K562 (cell line): Measurements from ENCODE around the gene DPM1. TPM values are rescaled to one million over a fixed set of nuclear protein-coding genes. Genes with fewer than 3 reads are reported as not detected.

Source experiments
- ATAC-seq: fragments of 200-7000 bp; cut with Tn5 transposase; 3 replicates; pipeline ENCODE4 v1.9.1; 2020; ENCODE audit warnings: moderate library complexity
- BruUV-seq: library from RNA; stranded (reverse); fragments of 400-500 nt; replicated peaks from 2 replicates; lab custom pipeline; 2021; lab: Mats Ljungman, UMichigan
- CTCF ChIA-PET: fragments of 300-600 bp; formaldehyde crosslinking; extraction: SDS; loops from one replicate; lab custom pipeline; 2021; ENCODE audit warnings: low intra/inter-chr PET ratio; lab: Yijun Ruan, JAX
- POLR2A ChIA-PET: fragments of 300-600, 350-650 bp; sonication (Branson Sonifier 250); formaldehyde crosslinking; extraction: SDS; loops from one replicate; lab custom pipeline; 2021; ENCODE audit warnings: antibody characterized with exemption, inconsistent platforms; lab: Yijun Ruan, JAX
- DNase-seq, 4 experiments: peaks; one replicate each; pipeline versions ENCODE4 v3.0.0 to v3.0.0-alpha.2; 2011 to 2018; ENCODE audit warnings: low spot score in 3 of 4, mixed read lengths in 3 of 4; ENCODE audit errors: extremely low read depth in 1 of 4
- FAIRE-seq: peaks from 2 replicates; lab custom pipeline; 2011; peaks lifted over from hg19 to GRCh38; lab: Jason Lieb, UNC
- H2AFZ ChIP-seq: 2 replicates; pipeline ENCODE4 v1.6.0; 2011; ENCODE audit warnings: low read depth, low read length, control low read depth, inconsistent platforms
- H3K27ac ChIP-seq: fragments of 200-600 bp; 3 replicates; pipeline ENCODE4 v1.8.0; 2011; ENCODE audit warnings: low read depth, mild to moderate bottlenecking, control low read depth, inconsistent platforms, low read length, moderate library complexity, mixed read lengths; ENCODE audit errors: extremely low read depth
- H3K27me3 ChIP-seq, 2 experiments: fragments of 300-600 bp in 1 of 2; 2 replicates in 1 of 2; 3 replicates in 1 of 2; pipeline versions ENCODE4 v1.6.0 to v1.8.0; 2011; ENCODE audit warnings: inconsistent platforms in 2 of 2, low read length in 2 of 2, mild to moderate bottlenecking in 1 of 2, mixed read lengths in 1 of 2, moderate library complexity in 1 of 2; ENCODE audit not compliant: control insufficient read depth in 2 of 2, insufficient read depth in 2 of 2
- H3K36me3 ChIP-seq: fragments of 300-600 bp; 3 replicates; pipeline ENCODE4 v1.8.0; 2011; ENCODE audit warnings: mild to moderate bottlenecking, low read length, inconsistent platforms; ENCODE audit not compliant: control insufficient read depth, insufficient read depth
- H3K4me1 ChIP-seq, 2 experiments: fragments of 200-600 bp in 1 of 2; replicated peaks in 1 of 2; 2 replicates in 1 of 2; 3 replicates in 1 of 2; pipeline versions ENCODE4 v1.5.1 to v1.8.0; 2011; ENCODE audit warnings: inconsistent platforms in 2 of 2, low read length in 2 of 2, mild to moderate bottlenecking in 1 of 2, mixed read lengths in 1 of 2, moderate library complexity in 1 of 2; ENCODE audit not compliant: control insufficient read depth in 2 of 2, insufficient read depth in 2 of 2
- H3K4me2 ChIP-seq: 2 replicates; pipeline ENCODE4 v1.6.1; 2011; ENCODE audit warnings: low read length, control low read depth, inconsistent platforms, mixed read lengths; ENCODE audit not compliant: insufficient read depth
- H3K4me3 ChIP-seq: fragments of 200-600 bp; sonication (generic), shearing (Covaris generic); 2 replicates; pipeline ENCODE4 v1.5.1; 2016; ENCODE audit warnings: control low read depth, inconsistent platforms
- H3K79me2 ChIP-seq: fragments of 200-600 bp; 3 replicates; pipeline ENCODE4 v1.8.0; 2011; ENCODE audit warnings: low read length, inconsistent platforms; ENCODE audit not compliant: control insufficient read depth, insufficient read depth
- H3K9ac ChIP-seq, 2 experiments: 2 replicates each; pipeline versions ENCODE4 v1.6.0 to v1.6.1; 2011; ENCODE audit warnings: low read depth in 2 of 2, low read length in 2 of 2, control low read depth in 1 of 2, inconsistent platforms in 1 of 2, mild to moderate bottlenecking in 1 of 2, mixed read lengths in 1 of 2; ENCODE audit not compliant: insufficient read depth in 1 of 2
- H3K9me1 ChIP-seq: one replicate; pipeline ENCODE4 v1.6.0; 2011; ENCODE audit warnings: inconsistent platforms, mild to moderate bottlenecking, low read length, moderate library complexity; ENCODE audit not compliant: control insufficient read depth, insufficient read depth
- H3K9me3 ChIP-seq: replicated peaks from 2 replicates; pipeline ENCODE4 v1.5.1; 2011; ENCODE audit warnings: low read depth, low read length, inconsistent platforms; ENCODE audit not compliant: control insufficient read depth, insufficient read depth
- H4K20me1 ChIP-seq: replicated peaks from 2 replicates; pipeline ENCODE4 v1.6.1; 2011; ENCODE audit warnings: low read length, inconsistent platforms, mixed read lengths; ENCODE audit not compliant: control insufficient read depth, insufficient read depth
- BRD4 ChIP-seq: fragments of 200-600 bp; sonication (generic); IDR thresholded peaks from 2 replicates; pipeline ENCODE4 v1.6.1; 2017; ENCODE audit warnings: inconsistent platforms
- CTBP1 ChIP-seq: fragments of 450-650 bp; IDR thresholded peaks from 2 replicates; pipeline ENCODE4 v1.6.1; 2016; ENCODE audit warnings: borderline replicate concordance
- GTF2F1 ChIP-seq: IDR thresholded peaks from 2 replicates; pipeline ENCODE4 v1.6.1; 2011; ENCODE audit warnings: low read depth, low read length, improper control_type of control experiment
- HEY1 ChIP-seq: fragments of 250-450 bp; sonication (Bioruptor Pico); IDR thresholded peaks from 2 replicates; pipeline ENCODE4 v1.5.0; 2020; ENCODE audit warnings: mild to moderate bottlenecking, moderate library complexity, borderline replicate concordance
- ZBTB34 ChIP-seq: fragments of 250-450 bp; sonication (Bioruptor Pico); IDR thresholded peaks from 2 replicates; pipeline ENCODE4 v1.8.0; 2021; ENCODE audit warnings: mild to moderate bottlenecking, moderate library complexity
- WGBS: fragments of 100-300 bp; shearing (Covaris generic); methylation state at CpG from one replicate; pipeline ENCODE4 v1.1.6; 2016; ENCODE audit warnings: low coverage, mixed read lengths; ENCODE audit not compliant: insufficient coverage; ENCODE audit errors: missing lambda C conversion rate; 5-methylcytosine and 5-hydroxymethylcytosine counted together
- in situ Hi-C: fragments of 300-500 bp; cut with MboI; formaldehyde crosslinking; loops from 4 replicates; pipeline ENCODE4 v1.15.0; 2018; ENCODE audit warnings: inconsistent platforms, mixed read lengths
- intact Hi-C: fragments of 100-400 bp; cut with micrococcal nuclease; formaldehyde crosslinking; loops from 2 replicates; pipeline ENCODE4 v1.14.2; 2022
- polyA plus RNA-seq, 8 experiments: library from polyadenylated mRNA; depleted of rRNA in 4 of 8; stranded (reverse) in 5 of 8; unstranded in 3 of 8; fragments of >200 nt; fragmentation: Nextera tagmentation in 2 of 8; fragmentation: Illumina TruSeq in 1 of 8; extraction: Ambion mirVana in 2 of 8; extraction: Trizol in 1 of 8; gene quantifications; 2 replicates each; pipeline versions ENCODE4 v1.2.1 to v1.2.3, GENCODE V29; 2011 to 2014; ENCODE audit warnings: inconsistent platforms in 1 of 8, missing spikeins in 1 of 8
- total RNA-seq, 7 experiments: library from RNA; depleted of rRNA in 6 of 7; stranded (reverse); fragments of >200 nt in 6 of 7; fragmentation: Illumina TruSeq in 2 of 7; extraction: Trizol in 2 of 7; gene quantifications; 2 replicates each; pipeline versions ENCODE4 v1.2.1 to v1.2.3, GENCODE V29; 2011 to 2021; ENCODE audit warnings: low replicate concordance in 1 of 7

The DPM1 gene
- total and polyA plus RNA-seq, 9 of the 15 experiments (the other 6 are each of a cell fraction or from before 2014, with no cell fraction given): 75.2 to 190 (median 153) TPM

- ATAC-seq (no peak), DNase-seq (no peak), FAIRE-seq (no peak)
- peaks cover 92% of the 10 kb centered on the region for H3K79me2 ChIP-seq
- H3K9me1 ChIP-seq: no peaks in the 10 kb centered on the region
- peaks cover 75% of the 10 kb centered on the region for H3K36me3 ChIP-seq
- in situ Hi-C loops (no loop called here), intact Hi-C loops (no loop called here)
- 77% methylated on average over 1 of the region's 1 CpG for WGBS
- H2AFZ ChIP-seq: no peak overlapping the region
- H3K4me2 ChIP-seq: no peak overlapping the region
- BruUV-seq: no TSS peak
- no peaks in the 10 kb centered on the region for H3K27me3 ChIP-seq
- CTCF ChIA-PET: no interaction called here
- peaks cover 7 to 20% of the 10 kb centered on the region in 2 experiments; a peak in 4 of 5 replicates for H3K4me1 ChIP-seq
- no peak for TF ChIP-seq ZBTB34 (CRISPR knock-in tag)
- TF ChIP-seq CTBP1: no peak
- TF ChIP-seq HEY1 (CRISPR knock-in tag): no peak
- no peak for TF ChIP-seq GTF2F1
- TF ChIP-seq BRD4: no peak
- no peak overlapping the region for H3K9ac ChIP-seq
- peaks cover 26% of the 10 kb centered on the region for H4K20me1 ChIP-seq
- no peak overlapping the region for H3K27ac ChIP-seq
- H3K4me3 ChIP-seq: no peak overlapping the region
- H3K9me3 ChIP-seq: no peaks in the 10 kb centered on the region
- POLR2A ChIA-PET: interaction anchor here (0.8 to 4.6 kb wide), 5 partner anchors 11 to 449 kb away, joined by 3 to 30 read pairs (median 5); partner anchors contain the start of genes DPM1 and MOCS3
Measured at GRCh38 chr20:50926530-50926929, 31.8 kb downstream of the DPM1 start.
